HG03442 (cell line): ENCODE data around the gene POLR2C.

Experiments
- ATAC-seq: cut with Tn5 transposase; IDR thresholded peaks from one replicate; pipeline ENCODE4 v1.9.1; 2021; ENCODE audit warnings: mild to moderate bottlenecking, moderate library complexity; ENCODE audit not compliant: unreplicated experiment

The POLR2C gene

DNA sequence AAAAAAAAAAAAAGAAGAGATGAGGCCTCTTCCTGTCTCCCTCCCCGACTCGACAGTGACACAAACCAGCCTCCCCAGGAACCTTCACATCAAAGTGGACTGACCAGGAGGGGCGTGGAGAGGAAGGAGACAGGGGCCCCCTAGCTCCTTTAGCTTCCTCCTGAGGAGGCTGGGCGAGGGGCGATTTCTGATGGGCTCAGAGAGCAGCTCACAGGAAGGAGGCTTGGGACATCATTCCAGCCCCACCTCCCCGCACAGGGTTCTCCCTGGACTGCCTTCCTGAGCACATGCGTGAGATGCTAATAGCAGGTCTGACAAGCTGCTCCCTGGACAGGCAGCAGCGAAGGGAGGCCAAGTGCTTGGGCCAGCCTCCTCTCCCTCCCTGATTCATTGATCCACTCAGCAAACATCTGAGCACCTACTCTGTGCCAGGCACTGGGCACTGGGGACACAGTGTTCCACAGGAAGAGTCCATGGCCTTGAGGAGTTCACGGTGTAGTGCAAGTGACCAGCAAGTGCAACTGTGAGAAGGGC lies 38.2 kb downstream of the POLR2C start:
- no peak for ATAC-seq

DNA sequence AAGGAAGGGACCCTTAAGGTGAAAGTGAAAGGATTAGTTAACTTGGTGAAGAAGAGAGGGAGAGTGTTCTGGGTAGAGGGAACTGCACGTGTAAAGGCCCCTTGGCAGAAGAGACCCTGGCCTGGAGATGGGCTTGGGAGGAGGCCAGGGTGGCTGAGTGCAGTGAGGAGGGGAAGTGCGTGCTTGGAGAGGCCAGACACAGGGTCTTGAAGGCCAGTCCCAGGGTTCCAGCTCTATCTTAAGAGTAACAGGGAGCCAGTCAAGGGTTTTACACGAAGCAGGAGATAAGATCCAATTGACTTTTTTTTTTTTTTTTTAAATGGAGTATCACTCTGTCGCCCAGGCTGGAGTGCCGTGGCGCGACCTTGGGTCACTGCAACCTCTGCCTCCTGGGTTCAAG lies 39.0 kb downstream of the POLR2C start:
- ATAC-seq, result no peak

DNA sequence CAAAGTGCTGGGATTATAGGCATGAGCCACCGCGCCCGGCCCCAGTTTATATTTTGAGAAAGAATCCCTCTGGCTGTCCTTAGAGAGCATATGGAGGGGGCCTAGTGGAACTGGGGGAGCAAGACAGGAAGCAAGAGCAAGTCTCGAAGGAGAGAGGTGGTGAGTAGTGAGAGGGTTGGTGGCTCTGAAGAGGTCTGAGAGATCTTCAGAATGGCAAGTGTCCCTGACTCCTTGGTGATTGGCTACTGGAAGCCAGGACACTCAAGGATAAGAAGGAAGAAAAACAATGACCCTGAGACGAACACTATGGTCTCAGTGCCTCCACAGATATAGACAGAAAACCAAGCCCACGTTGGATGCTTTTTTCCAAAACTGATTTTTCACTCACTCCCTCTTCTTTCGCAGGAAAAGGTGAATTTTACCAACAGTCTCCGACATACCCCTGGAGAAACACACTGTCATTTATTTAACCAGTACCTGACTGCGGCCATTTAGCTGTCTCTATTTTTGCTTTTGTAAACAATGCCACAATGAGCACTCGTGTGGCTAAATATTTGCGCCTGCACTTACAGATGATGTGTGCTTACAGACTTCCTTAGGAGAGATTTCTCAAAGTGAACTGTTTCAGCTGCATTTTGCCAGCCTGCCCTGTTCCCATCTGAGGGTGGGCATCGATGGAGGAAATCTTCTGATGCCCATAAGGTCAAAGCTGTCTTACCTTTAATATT lies 39.7 kb downstream of the POLR2C start:
- no peak for ATAC-seq

DNA sequence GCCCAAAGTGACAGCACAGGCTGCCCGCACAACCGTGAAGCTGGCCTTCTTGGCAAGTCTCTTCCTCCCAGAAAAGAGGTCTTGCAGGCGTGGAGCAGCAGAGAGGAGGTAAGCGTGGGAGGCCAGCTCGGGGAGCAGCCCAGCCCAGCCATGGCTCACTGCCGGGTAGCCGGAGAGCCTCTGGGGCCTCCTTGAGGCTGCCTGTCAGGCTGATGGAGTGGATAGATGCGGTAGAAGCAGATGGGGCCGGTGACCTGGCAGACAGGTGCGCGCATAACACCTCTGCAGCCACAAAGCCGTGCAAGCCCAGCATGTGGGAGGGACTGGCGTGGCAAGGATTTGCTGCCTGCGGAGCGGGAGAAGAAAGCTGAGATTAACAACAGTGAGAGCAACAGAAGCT lies 40.9 kb downstream of the POLR2C start:
- no peak for ATAC-seq

DNA sequence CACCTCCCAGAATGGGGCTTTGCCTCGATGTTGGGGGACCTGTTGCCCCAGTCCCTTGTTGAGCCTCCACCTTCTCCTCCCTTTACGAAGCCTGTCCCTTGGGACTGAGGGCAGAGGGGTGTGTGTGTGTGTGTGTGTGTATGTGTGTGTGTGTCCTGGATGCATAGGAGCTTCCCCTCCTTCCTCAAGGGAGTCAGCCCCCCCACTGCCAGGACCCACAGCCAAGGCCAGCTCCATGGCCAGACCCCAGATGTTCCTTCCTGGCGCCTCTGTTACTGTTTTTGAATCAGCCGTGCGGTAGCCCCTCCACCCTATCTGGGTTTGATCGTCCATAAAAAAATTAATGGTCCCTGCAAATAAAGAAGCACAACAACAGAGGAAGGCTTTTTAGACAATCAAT lies 41.5 kb downstream of the POLR2C start:
- ATAC-seq, result no peak

DNA sequence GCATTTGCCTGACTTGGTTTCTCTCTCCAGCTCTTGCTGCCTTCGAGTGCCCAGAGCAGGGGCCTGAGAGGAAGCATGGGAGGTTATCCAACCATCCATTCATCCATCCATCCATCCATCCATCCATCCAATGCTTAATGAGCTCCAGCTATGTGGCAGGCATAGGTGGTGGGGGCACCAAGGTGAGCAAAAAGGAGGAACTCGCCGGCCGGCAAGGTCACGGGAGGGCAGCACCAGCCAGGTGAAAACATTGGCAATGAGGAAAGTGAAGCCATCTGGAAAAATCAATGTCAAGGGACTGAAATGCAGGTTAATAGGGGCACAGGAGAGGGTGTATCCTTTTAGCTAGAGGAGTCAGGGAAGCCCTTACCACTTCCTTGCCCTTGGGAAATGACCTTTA lies 42.0 kb downstream of the POLR2C start:
- no peak for ATAC-seq

DNA sequence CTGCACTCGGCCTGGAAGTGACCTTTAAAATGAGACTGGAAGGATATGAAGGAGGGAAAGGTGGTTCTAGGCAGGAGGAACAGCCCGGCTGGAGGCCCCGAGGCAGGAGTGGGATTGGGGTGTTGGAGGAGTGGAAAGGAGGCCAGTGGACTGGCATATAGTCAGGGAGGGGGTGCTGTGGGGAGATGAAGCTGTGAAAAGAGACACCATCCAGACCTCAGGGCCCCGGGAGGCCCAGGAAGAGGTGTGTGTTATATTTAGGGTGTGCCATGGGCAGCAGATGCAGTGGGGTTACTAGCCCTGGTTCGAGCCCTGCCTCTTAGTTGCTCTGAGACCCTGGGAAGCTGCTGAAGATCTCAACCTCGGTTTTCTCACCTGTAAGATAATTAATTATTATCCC lies 42.7 kb downstream of the POLR2C start:
- ATAC-seq, result no peak

DNA sequence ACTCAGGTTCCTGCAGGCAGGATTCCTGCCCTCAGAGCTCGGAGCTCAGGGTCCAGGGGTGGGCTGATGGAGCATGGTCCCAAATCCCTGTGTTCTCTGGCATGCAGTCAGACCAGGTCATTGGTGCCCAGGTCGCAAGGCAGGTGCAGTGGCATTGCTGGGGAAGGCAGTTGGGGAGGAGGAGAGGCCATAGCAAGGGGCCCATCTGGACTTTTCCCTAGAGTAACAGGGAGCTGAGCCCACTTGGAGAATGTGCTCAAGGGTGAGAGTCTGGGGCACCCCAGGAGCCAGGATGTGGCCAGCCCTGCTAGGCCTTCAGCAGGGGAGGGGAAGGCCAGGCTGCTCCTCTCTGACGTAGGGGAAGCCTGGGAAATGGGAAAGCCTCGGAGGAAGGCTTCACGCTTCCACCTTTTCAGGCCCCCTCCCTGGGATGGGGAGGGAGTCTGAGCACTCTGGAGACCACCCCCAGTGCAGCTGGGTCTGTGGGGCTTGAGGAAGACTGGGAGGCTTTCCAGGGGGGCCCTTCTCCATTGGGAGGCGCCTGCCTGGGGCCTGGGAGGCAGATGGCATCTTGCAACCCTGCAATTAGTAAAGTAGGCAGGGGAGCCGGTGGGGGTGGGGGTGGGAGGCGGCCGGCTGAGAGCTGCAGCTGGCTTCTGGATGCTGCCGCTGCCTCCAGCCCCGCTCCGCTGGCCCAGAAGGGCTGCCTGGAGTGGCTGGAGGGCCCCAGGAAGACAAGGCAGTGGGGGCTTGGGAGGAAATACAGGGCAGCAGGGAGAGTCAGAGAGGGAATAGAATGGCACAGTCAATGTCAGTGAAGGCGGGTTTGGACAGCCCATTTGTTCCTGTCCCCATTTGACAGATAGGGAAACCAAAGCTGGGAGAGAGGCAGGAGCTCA lies 44.9 kb downstream of the POLR2C start:
- no peak for ATAC-seq

DNA sequence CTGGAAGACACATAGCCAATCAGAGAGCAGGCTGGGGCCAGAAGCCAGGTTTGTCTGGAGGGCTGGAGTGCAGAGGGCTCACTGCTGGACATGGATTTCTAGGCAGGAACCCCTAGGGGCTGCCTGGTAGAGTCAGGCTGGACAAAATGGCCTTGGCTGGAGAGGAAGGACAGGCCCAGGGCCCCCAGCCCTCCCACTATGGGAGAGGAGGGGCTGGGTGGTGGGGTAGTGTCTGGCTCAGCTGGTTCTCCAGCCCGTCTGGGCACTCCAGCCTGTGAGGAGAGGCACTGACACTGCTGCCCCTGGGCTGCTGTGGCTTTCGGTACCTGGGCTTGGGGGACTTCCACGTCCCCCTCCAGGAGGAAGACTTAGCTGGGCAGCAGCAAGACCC lies 45.6 kb downstream of the POLR2C start:
- ATAC-seq, result no peak

DNA sequence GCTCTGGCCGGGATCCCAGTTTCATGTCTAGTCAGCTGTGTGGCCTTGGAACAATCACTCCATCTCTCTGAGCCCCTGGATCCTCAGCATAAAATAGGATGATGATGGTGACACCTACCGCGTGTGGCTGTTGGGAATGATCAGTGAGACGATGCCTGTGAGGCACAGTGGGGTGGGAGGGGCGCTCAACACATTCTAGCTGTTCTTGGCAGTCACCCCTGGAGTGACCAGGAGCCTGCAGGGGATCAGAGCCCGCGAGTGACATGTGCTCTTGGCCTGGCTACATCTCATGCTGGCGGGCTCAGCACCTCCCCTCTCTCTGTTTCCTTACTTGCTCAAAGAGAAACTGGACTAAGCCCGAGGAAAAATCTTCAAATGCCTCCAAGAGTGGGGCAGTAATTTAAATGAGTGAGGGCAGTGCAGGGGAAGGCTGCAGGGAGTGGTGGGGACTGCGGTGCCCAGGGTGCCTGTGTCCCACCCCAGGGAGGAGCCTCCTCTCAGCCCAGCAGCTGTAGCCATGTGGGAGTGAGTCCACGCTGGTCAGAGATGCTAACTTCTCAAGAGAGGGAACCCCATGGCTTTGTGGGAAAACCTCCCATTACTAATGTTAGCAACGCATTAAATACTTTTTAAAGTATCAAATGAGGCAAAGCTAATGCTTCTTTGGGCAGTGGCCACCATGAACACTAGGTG lies 46.9 kb downstream of the POLR2C start:
- no peak for ATAC-seq

DNA sequence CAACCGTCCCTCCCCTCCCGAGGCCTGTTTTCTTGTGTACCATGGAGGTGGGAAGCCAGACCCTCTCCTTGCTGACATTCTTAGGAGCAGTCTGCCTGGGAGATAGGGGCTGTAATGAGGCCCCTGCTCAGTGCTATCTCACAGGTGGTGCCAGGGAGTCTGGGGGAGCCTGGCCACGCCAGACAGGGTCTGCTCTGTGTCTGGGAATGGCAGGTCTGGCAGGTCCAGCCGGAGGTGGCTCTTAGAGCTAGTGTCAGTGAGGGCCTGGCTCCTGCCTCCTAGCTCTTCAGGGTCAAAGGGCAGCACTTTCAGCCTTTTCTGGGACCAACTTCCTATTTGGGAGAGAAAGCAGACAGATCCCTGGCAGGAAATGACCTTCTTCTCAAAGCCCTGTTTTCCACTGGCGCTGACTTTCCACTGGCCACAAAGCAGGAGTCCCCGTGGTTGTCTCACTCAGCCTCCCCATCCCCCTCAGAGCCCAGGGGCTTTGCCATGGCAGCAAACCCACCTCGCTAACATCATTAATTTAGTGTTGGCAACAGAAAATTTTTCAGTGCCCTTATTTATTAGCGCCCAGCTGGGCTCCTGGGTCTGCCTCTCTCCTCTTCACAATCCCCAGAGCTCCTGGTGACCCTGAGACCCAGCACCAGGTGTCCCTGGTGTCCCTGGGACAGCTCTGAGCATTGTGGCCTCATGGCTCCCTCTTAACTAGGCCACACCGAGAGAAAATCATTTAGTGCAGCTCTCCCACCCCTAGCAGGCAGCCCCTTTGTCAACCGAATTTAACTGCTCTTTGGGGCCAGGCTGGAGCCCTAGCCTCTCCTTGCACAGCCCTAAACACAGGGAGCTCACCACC lies 47.8 kb downstream of the POLR2C start:
- no peak for ATAC-seq

DNA sequence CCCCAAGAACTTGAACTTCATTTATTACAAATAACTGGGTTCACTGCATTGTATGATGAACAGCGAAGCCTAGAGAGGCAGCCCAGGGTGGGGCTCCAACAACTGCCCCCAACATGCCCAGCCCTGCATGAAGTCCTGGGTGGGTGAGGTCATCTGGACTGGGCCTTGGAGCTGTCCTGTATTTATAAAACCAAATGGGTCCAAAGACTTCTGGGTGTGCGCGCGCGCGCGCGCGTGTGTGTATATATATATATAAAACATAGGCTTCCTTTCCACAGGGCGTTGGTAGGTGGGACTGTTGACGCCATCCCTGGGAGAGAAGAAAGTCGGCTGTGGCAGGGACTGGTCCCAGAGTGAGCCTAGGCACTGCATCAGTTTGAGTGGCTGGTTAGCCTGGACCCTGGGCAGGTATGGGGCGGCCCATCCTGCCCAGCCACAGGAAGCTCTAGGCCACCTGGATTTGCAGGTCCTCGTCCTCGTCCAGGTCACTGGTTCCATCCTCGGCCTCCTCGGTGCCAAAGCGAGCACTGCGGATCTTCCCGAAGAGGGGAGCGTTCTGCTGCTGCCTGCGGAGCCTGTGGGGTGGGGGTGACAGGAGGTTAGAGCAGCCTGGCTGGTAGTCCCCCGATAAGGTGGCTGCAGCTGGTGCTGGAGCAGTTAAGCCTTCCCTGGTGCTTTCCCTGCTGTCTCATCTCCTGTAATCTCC lies 50.0 kb downstream of the POLR2C start:
- ATAC-seq, result no peak

DNA sequence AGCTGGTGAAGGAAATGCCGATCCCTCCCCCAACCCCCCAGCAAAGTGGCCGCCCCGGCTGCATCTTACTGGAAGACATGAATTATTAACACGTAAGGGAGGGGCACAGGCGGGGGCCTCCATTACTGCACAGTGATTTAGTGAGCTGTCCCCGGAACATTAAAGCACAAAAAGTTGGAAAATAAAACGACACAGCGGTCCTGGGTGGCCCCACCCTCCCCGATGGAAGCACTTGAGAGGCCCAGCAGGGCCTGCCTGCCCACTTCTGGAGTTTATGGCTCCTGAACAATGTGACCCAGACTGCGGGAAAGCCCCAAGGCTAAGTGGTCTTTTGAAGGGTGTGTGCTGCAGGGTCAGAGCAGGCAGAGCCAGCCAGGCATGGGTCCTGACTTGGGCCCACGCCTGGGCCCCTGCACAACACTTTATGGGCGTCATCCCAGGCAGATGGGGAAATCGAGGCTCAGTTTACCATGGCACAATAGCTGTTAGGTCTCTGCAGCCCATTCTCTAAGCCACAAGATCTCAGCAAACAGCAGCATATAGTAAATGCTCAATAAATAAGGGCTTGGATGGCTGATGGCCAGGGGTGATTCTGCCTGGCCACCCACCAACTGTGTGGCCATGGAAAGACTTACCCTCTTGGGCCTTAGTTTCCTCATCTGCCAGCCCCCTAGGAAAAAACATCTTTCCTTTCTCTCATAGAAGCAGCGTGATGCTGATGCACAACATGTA lies 51.1 kb downstream of the POLR2C start:
- no peak for ATAC-seq

DNA sequence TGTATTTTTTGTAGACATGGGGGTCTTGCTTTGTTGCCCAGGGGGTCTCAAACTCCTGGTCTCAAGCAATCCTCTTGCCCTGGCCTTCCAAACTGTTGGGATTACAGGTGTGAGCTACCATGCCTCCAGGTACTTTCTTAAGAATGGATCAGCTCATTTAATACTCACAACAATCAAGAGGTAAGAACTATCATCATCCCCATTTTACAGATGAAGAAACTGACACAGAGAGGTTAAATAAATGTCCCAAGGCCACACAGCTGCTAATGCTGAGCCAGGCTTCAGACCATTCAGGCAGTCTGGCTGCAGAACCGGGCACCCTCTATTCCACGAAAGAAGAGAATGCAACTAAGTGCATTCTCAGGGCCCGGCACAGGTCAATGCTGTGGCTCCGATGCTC lies 51.9 kb downstream of the POLR2C start:
- ATAC-seq, result no peak

DNA sequence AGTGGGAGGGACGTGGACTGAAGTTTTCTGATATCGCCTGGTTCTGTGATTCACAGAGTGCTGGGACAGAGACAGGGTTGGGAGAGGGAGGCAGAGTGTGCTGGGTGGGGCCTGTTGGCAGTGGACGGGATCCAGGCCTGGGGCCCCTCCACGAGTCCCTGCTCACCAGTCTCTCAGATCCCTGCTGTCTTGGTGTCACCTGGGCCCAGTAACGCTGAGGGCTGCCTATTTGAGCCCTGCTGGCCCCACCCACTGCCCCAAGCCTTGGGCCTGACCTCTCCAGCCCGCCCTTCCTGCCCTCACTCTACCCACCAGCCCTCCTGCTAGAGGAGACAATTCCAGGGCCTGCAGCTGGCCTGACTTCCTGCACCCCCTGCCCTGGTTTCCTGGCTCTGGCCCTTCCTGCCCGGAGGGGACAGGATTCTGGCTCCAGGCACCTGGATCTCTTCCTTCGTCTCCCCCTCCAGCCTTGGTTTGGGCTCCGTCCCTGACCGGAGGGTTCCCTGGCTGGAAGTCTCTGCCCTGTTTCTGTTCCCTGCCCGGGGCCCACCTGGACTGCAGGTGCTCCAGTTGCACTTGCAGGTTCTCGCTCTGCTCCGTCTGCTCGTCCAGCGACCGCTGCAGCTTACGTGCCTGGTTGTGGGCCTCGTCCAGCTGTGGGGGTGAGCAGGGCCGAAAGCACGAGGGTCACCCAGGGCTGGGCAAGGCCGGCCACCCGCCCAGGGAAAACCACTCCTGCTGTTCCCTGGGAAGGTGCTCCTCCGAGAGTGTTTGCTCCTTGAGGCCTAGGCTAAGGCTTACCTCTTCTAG lies 52.5 kb downstream of the POLR2C start:
- no peak for ATAC-seq

DNA sequence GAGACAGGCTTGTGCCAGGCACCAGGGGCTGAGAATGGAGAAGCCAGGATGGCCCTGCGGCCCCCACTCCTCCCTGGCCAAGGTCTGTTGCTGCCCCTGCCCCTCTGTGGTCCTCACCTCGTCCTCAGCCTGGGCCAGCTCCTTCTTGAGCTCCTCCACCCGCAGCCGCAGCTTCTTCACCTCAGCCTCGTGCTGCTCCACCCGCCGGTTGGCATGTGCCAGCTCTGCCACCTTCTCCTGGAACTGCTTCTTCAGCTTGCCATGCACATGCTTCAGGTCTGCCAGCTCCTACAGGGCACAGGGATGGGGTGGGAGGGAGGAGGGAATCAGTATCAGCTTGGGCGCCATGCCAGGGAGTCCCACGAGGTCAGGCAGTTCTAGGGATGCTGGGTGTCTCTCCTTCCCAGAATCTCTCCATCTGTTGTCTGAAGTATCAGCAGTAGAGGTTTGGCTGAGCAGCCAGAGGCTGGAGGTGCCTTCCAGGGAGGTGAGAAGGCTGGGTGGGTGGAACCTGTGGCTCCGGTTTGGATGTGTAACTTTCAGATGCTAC lies 53.8 kb downstream of the POLR2C start:
- ATAC-seq, result no peak

DNA sequence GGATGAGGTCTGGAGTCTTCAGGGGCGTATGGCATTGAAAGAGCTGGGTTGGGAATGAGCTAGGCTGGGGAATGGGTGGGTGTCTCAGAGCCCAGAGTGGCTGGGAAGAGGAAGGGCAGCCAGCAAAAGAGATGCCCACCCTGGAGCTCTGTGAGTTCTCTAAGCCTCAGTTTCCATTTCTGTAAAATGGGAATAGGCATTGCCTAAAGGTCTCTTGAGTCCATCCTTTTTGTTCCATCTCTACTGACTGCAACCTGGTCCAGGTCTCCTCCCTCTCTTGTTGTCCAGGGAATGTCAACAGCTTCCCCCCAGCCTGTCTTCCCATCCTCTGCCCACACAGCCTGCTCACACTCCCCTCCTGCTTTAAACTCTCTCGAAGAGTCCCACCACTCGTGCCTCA lies 54.3 kb downstream of the POLR2C start:
- no peak for ATAC-seq
